Forelimb muscle (tissue), 1 donor: ENCODE measurements around the gene RGS8. TPM values are rescaled to one million over a fixed set of nuclear protein-coding genes. Genes with fewer than 3 reads are reported as not detected.

Experiments used
- DNase-seq: peaks from one replicate; pipeline ENCODE4 v3.0.0-alpha.2; 2013; ENCODE audit warnings: low read depth
- polyA plus RNA-seq: library from polyadenylated mRNA; unstranded; fragments of 120-200 nt; gene quantifications from one replicate; pipeline ENCODE4 v1.2.1, GENCODE V29; 2013; ENCODE audit not compliant: insufficient read length

Gene RGS8, protein sequence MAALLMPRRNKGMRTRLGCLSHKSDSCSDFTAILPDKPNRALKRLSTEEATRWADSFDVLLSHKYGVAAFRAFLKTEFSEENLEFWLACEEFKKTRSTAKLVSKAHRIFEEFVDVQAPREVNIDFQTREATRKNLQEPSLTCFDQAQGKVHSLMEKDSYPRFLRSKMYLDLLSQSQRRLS
- 0.04 TPM for polyA plus RNA-seq

DNA sequence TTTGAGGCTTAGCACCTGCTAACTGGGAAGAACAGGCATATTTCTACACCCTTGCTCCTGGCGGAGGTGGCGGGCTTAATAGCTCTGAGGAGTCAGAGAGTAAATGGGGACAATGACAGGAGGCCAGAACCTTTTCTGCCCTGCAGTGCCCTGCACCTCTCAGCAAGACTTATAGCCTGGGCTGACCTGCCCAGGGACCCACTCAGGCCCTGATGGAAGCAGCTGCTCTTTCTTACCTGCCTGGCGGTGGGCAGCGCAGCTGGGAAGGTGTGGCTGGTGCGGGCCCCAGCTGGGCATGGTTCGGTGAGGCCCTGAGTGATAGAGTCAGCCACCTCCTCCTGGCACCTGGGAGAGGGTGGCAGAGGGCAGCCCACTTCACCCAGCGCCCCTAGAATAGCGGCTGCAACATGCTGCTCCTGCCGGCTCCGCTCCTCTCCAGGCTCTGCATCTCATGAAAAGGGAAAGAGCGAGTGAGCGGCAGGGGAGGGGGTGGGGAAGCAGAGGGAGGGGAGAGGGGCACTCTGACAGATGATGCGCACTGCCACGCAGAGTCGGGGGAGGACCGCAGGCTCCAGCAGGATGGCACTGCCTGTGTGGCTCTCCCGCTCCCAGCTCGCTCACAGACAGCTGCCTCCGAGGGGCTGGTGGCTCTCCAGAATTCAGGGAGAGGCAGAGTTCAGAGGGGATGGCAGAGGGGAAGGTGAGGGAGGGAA, at the start of gene RGS8:
Gene RGS8 (minus strand): TSS at position 472 of the 713 bp plus-strand sequence. CDS start 14,938 bp downstream, outside the sequence.
- DNase-seq: no peak

DNA sequence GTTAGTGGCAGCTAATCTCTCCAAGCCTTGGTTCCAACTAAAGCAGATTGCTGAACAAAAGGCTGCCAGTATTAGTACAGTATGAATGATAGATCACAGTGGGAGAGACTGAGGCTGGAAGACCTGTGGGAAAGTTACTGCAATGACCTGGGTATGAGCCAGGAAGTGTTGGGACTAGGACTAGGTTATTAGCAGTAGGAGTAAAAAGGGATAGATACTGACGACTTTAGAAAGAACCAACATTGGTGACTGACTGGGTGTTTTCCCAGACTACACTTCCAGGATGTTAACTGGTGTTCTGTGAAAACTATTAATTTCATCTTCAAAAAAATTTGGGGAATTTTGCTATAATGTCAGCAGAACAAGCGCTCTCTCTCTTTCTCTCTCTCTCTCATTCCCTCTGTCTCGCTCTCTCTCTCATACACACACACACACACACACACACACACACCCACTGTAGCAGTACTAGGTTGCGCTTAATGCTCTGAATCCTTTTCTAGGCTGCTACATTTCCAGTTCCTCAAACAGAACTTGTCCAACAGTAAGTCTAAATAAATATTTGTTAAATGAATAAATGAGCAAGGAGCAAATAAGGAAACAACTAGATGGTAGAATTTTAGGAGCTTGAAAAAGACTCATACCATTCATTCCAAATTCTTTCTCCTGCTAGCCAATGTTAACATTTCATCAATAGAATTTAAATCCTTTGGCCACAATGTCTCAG, 47.6 kb upstream of the RGS8 start:
- no peak for DNase-seq

DNA sequence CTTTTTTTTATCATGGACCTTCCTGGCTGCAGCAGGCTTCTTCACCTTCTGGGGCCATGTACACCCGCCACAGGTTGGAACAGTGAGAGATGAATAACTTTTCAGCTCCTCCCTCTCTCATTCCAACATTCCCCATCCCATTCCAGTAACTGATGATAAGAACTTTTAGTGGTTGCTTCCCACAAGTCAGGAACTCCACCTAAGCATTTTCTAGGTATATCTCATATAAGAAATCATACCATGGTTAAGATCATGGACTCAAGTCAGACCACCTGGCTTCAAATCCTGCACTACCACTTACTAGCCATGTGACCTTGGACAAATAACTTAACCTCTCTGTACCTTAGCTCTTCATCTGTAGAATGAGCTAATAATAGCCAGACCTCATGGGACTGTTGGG, 42.5 kb upstream of the RGS8 start:
- no peak for DNase-seq

DNA sequence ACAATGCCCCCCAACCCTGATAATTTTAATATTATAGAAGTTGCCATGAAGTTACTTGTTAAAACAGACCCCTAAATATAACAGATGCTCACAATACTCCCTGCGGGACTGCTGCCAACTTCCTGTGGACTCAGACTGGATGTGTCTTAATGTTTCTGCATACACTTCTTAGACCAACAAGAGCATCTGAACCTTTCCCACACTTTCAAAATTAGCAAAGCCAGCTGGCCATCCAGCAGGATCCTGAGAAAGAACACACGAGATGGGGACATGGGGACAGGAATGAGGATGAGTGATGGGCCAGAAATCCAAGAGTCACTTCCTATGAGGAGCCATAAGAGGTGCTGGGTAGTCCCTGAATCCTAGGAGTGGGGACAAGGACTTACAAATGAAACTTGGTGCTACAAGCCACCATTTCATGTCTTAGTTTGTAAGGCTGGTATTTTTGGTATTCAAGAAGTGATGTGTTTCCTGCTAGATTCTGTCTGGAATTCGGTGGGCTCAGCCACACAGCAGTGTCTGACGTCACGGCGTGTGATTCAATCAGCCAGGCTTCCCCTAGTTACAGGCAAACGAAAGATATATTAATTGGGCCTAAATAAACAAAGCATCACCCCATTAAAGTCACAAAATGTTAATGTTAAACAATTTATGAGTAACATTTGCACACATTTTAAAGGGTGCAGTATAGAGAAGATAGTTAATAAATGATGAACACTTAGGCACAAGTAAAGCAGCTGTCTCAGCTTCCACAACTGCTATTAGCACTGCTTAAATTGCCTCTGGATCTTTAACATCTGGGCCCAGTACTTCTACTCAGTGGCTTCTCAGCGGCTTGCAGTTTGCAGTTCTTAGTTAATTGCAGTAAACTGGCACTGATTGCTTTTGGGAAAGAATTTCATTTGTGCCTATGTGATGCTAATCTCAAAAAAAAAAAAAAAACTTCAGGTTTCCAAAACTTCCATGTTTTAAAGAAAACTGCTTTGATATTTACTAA, 41.2 kb upstream of the RGS8 start:
- no peak for DNase-seq

DNA sequence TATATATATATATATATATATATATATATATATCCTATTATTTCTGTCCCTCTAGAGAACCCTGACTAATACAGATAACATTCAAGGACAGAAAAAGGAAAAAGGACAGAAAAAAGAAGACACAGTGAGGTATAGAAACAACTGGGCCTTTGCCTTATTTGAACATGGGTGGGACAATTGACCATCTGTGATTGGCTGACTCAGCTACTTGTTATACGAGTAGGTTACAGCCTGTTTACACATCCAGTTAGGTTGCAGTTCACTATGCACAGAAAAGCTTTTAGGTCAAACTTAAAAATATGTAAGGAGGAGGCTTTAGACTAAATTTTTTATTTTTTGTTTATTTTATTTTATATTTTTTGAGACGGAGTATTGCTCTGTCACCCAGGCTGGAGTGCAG, 39.8 kb upstream of the RGS8 start:
- no peak for DNase-seq

DNA sequence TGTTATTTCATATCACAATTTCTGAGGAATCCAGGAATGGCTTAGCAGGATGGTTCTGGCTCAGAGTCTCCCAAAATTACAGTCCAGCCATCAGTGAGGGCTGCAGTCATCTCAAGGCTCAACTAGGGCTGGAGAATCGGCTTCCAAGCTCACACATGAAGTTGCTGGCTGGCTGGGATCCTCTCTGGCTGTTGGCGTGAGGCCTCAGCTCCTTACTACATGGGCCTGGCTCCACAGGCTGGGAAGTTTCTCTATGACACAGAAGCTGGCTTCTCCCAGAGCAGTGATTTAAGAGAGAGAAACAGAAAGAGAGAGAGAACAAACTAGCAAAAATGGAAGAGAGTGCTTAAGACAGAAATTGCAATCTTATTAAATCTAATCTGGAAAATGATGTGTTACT, 38.8 kb upstream of the RGS8 start:
- peak; percentile 65 for DNase-seq

DNA sequence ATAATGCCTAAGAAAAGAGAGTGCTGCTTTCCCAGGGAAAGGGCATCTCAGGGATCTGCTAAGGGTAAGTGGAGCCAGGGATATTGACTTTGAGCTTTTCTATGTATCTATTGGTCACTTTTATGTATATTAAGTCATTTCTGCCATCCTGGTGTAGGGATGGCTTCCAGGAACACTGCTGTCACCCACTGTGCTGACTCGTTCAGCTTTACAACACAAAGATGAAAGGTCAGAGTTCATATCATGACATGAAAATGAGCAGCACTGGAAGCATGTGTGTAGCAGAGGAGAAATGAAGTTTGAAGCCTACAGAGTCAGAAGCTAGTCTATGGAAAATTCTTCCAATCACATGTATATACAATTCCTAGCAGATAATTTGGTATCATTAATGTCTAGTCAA, 37.1 kb upstream of the RGS8 start:
- DNase-seq: no peak

DNA sequence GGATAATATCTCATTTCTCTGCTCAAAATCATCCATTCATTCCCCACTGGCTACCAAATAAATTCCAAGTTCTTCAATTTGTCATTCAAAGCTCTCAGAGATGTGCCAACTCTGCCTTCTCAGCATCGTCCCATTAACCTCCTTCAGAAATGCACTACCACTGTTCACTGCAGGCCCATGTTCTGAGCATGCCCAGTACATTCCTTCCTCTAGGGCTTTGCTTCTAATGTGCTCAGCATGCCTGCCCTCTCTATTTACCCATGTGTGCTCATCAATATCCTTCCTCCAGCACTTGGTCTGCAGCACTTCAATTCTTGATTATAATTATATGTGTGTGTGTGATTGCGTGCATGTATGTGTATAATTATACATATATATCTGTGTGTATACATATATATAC, 36.1 kb upstream of the RGS8 start:
- no peak for DNase-seq

DNA sequence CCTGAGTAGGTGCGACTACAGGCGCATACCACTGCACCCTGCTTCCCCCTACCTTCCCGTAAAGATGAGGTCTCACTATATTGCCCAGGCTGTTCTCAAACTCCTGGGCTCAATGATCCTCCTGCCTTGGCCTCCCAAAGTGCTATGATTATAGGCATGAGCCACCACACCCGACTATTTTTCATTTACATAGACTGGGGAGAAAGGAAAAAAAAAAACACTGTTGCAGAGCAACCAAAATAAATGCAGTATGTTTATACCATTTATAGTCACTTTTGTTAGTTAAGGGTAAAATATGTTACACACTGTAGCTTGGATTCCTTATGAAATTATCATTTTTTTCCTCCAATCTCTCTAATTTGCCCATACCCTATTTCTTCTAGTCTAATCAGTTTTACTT, 35.2 kb upstream of the RGS8 start:
- no peak for DNase-seq

DNA sequence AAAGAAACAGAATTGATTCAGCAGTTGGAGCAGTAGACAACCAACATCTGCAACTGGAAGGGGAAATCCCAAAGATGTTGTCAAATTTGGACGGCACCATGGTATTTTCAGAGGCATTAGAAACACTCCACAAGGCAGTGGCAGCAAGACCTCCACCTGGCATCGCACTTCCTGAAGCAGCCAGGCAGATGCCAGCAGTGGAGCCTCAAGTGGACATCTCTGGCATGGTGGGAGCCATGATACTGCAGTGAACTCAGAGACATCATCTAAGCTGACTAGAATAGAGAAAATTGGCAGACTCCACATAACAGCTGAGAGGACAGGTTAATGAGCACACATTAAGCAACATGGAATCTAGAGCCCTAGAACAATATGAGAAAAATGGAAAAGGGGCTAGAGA, 33.9 kb upstream of the RGS8 start:
- DNase-seq: no peak

DNA sequence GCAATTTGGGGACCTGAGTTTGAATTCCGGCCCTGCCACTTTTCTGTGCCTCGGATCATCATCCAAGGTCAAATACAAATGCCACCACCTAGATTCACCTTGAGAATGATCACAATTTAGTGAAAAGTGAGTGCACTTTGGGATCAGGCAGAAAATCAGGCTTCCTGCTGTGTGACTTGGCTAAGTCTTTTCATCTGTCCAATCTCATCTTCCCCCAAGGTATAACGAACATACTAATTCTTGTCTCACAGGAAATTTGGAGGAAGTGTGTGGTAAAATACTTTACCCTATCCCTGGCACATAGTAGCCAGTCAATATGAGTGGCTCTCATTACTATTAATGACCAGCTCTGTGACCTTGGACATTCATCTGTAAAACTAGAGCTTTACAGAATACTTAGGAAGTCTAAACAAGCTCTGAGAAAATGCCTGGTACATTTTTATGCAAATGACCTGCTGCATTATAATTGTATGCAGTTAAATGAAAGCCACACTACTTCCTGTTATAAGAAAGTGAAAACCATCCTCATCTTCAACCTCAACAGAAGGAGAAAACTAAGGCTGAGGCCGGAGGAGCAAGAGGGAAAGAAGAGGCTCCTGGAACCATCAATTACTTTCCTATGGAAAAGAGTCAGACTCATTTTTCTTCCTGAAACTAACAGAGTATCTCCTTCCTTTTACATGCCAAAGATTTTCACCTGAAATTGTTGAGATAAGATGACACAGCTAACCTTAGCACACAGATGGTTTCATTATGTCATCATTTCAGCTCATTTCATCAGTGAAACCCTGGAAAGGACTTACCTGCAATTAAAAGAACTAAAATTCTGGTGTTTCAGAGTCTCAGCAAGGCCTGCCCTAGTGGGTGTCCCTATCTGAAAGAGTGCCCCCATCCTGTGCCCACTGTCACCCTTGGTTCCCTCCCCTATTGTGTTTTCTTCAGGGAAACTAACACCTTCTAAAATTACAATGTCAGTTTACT, 32.6 kb upstream of the RGS8 start:
- DNase-seq: no peak

DNA sequence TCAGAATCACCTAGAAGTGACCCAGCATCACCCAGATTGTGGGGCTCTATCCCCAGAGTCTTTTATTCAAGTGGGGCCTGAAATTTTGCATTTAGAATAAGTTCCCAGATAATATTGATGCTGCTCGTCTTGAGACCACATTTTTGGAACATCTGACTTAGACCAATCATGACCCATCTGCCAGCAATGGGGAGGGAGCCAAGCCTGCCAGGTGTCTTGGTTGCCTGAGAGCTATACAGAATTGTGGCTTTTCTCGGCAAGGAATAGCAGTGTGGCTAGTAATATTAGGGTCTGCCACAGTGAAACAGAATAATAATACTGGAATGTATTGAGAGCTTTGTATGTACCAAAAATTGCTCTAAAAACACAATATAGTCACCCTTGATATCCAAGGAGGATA, 31.1 kb upstream of the RGS8 start:
- DNase-seq: no peak

DNA sequence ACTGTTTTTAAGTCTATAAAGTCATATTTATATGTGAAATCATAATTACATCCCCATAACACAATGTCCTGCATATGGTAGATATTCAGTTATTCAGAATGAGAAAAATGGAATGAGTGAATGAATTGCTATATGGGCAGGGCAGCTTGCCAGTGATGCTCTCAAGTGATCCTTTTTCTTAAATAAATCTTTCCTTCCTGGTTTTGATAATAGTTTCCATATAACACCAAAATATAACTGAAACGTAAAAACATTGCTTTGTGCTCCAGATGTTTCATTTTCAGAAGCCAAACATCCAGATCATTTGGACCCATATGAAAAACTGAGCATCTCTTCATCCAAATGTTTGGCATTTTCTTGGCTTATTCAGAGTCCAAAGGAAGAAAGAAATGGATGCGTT, 30.2 kb upstream of the RGS8 start:
- DNase-seq: no peak

DNA sequence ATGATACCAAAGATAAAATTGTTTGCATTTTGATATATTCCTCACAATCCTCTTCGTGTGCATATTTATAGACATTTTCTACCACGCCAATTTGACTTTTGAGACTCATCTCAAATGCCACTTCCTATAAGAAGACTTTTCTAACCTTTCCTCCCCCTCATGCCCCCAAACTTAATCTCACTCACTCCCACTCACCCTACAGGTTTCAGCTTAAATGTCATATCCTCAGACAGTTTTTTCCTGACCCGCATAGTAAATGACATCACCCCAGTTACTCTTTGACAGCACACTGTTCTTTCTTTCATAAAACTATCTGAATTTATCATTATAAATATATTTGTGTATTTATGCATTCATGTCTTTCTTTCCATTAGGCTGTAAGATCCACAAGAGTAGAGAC, 29.6 kb upstream of the RGS8 start:
- no peak for DNase-seq

DNA sequence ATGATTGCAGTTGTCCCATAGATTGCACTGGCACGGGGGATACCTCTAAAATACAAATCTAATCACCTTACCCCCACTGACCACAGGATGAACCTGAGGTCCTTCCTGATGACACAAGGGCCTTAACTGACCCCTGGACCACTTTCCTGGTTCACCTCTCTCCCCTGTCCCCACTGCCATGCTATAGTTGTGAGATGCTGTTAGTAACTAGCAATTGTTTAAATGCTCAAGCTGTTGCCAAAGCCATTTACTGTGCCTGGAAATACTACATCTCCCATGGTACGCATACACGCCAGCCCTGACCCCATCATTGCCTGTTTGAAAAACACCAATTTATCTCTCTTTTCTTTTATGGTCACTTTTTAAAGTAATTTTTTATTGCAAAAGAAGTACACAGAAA, 29.1 kb upstream of the RGS8 start:
- no peak for DNase-seq

DNA sequence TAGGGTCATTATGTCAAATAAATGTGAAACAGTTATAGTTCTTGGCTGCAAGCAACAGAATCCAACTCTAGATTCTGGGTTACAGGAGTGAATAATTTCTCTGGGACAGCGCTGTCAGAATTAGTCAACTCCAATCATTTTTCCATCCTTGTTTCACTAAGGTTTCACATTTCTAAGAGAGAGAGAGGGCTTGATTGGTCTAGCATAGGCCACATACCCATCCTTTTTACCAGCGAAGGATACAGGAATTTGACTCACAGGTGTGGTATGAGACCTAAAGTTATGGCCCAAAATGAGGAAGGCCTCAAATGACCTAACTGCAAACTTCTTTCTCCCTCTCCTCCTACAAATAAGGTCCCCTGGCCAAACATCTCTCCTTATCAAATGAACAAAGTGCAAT, 25.5 kb upstream of the RGS8 start:
- no peak for DNase-seq

DNA sequence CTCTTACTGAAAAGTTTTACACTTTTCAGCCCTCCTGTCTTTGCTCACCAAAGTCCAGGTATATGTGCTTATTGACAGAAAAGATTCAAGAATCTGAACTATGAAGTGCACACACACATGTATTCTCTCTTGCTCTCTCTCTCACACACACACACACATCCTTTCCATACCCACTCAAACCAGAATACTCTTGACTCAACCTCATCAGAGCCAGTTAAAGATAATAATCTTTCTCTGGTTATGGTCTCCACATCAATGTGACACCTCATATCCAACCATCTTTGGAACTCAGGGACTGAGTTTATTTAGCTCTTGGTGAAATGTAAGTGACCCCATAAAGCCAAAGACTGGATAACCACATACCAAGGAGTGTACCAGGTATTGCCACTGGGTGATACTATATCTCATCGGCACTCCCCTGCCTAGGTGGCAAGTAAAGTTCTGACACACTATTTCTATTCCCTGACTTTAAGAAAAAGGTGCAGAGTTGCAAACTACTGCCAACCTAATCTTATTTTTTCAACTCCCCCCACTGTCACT, 24.9 kb upstream of the RGS8 start:
- no peak for DNase-seq

DNA sequence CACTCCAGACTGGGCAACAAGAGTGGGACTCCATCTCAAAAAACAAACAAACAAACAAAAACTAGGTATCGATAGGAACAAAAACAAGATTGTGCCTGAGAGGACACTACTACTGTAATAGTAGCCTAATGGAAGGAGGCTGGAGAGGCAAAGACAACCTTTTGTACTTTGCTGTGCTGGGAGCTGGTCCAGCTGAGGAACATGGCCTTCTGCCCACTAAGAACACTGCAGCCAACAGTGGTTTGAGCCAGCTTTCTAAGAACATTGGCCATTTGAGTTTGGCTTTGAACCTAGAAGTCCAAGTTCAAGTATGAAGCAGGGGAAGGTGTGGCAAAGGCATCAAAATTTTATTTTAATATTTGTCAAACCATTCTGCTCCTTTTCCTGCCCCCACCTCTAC, 22.7 kb upstream of the RGS8 start:
- DNase-seq: no peak

DNA sequence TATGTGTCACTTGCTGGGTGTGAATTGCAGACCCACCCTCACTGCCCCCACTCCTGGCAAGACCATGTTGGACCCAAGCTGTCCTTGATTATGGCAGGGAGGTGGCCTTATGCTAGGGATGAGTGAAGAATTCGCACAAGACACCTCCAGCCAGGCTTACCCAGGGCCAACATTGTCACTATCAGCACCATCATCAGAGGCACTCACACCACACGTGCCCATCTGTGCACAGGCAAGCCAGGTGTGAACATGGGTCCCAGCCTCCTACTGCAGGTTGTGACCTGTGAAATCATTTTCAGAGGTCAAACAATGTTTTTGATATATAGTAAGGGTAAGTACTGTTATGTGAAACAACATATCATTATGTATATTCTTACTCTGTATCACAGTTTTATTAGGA, 20.3 kb upstream of the RGS8 start:
- DNase-seq: no peak

DNA sequence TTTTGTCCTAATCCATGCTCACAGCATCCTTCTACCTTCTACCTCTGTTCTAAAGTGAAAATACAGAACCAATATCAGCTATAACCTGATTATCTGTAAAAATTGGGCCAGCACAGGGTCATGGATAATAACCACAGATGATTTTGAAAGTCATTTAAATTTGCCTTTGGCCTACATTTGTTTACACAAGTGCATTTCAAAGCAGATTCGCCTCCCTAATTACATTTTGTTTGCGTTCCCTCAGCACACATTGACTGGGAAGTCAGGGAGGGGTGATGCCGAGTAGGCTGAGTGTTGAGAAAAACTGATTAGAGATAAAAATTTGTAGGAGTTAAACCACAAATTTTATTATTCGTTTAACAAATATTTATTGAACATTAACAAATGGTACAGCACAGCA, 19.2 kb upstream of the RGS8 start:
- no peak for DNase-seq
